IMR-90 (cell line): ENCODE results near the gene AP3D1. TPM values are rescaled to one million over a fixed set of nuclear protein-coding genes. Genes with fewer than 3 reads are reported as not detected.

Source experiments
- ATAC-seq: fragments of 200-7000 bp; cut with Tn5 transposase; 2 replicates; pipeline ENCODE4 v1.9.1; 2020; ENCODE audit warnings: low read depth, mild to moderate bottlenecking, moderate library complexity
- BruUV-seq: library from RNA; stranded (reverse); fragments of 400-500 nt; replicated peaks from 2 replicates; lab custom pipeline; 2021; lab: Mats Ljungman, UMichigan
- CTCF ChIA-PET: fragments of 300-600 bp; formaldehyde crosslinking; extraction: SDS; loops from one replicate; lab custom pipeline; 2021; ENCODE audit warnings: antibody characterized with exemption; lab: Yijun Ruan, JAX
- POLR2A ChIA-PET: fragments of 300-600 bp; sonication (Branson Sonifier 250); formaldehyde crosslinking; loops from one replicate; lab custom pipeline; 2022; ENCODE audit warnings: antibody characterized with exemption; ENCODE audit not compliant: unreplicated experiment; lab: Charles Lee
- DNase-seq: peaks from one replicate; pipeline ENCODE4 v3.0.0; 2013
- H2AFZ ChIP-seq: replicated peaks from 2 replicates; pipeline ENCODE3; 2013; ENCODE audit warnings: low read length, mild to moderate bottlenecking; ENCODE audit not compliant: poor library complexity
- H2AK5ac ChIP-seq: 2 replicates; pipeline ENCODE4 v1.6.1; 2013; ENCODE audit warnings: low read depth, low read length, inconsistent platforms
- H2AK9ac ChIP-seq: replicated peaks from 2 replicates; pipeline ENCODE3; 2013; ENCODE audit warnings: mild to moderate bottlenecking, low read depth, low read length, moderate library complexity; ENCODE audit not compliant: poor library complexity
- H2BK120ac ChIP-seq: 2 replicates; pipeline ENCODE4 v1.6.1; 2013; ENCODE audit warnings: low read depth, low read length, inconsistent platforms
- H2BK15ac ChIP-seq: 3 replicates; pipeline ENCODE4 v1.6.1; 2013; ENCODE audit warnings: low read depth, low read length, inconsistent platforms
- H2BK20ac ChIP-seq: 2 replicates; pipeline ENCODE4 v1.6.1; 2013; ENCODE audit warnings: low read depth, mild to moderate bottlenecking, inconsistent platforms, low read length, moderate library complexity
- H2BK5ac ChIP-seq: 2 replicates; pipeline ENCODE4 v1.6.1; 2013; ENCODE audit warnings: mild to moderate bottlenecking, low read depth, low read length, inconsistent platforms; ENCODE audit not compliant: poor library complexity, severe bottlenecking
- H3K14ac ChIP-seq: replicated peaks from 2 replicates; pipeline ENCODE4 v1.6.1; 2013; ENCODE audit warnings: low read depth, low read length, inconsistent platforms
- H3K18ac ChIP-seq: 2 replicates; pipeline ENCODE4 v1.6.1; 2013; ENCODE audit warnings: low read depth, low read length, control low read depth
- H3K23ac ChIP-seq: 2 replicates; pipeline ENCODE4 v1.6.1; 2013; ENCODE audit warnings: low read depth, low read length, inconsistent platforms
- H3K27ac ChIP-seq: 2 replicates; pipeline ENCODE4 v1.5.1; 2013; ENCODE audit warnings: mild to moderate bottlenecking, control low read depth, low read length; ENCODE audit not compliant: insufficient read depth
- H3K27me3 ChIP-seq: 2 replicates; pipeline ENCODE4 v1.6.1; 2013; ENCODE audit warnings: low read length; ENCODE audit not compliant: control insufficient read depth, insufficient read depth
- H3K36me3 ChIP-seq: 2 replicates; pipeline ENCODE4 v1.6.1; 2013; ENCODE audit warnings: low read length, mixed read lengths; ENCODE audit not compliant: control insufficient read depth, insufficient read depth
- H3K4ac ChIP-seq: 2 replicates; pipeline ENCODE4 v1.6.1; 2013; ENCODE audit warnings: low read depth, low read length, inconsistent platforms
- H3K4me1 ChIP-seq: 2 replicates; pipeline ENCODE4 v1.6.1; 2013; ENCODE audit warnings: low read length, mixed read lengths; ENCODE audit not compliant: control insufficient read depth, insufficient read depth
- H3K4me2 ChIP-seq: 2 replicates; pipeline ENCODE4 v1.6.1; 2013; ENCODE audit warnings: low read depth, mild to moderate bottlenecking, control low read depth, low read length, moderate library complexity
- H3K4me3 ChIP-seq: 2 replicates; pipeline ENCODE4 v1.5.1; 2013; ENCODE audit warnings: low read depth, mild to moderate bottlenecking, control low read depth, low read length, moderate library complexity; ENCODE audit not compliant: insufficient read depth
- H3K56ac ChIP-seq: 2 replicates; pipeline ENCODE4 v1.6.1; 2013; ENCODE audit warnings: low read length, inconsistent platforms; ENCODE audit not compliant: insufficient read depth; ENCODE audit errors: extremely low read depth
- H3K79me1 ChIP-seq, 2 experiments: 2 replicates each; pipeline ENCODE4 v1.6.1; 2013; ENCODE audit warnings: low read length in 2 of 2, inconsistent platforms in 1 of 2, low read depth in 1 of 2
- H3K9ac ChIP-seq: 2 replicates; pipeline ENCODE4 v1.6.1; 2013; ENCODE audit warnings: low read depth, low read length, control low read depth
- H3K9me1 ChIP-seq: 2 replicates; pipeline ENCODE4 v1.6.1; 2013; ENCODE audit warnings: low read length, inconsistent platforms; ENCODE audit not compliant: insufficient read depth
- H3K9me3 ChIP-seq: 2 replicates; pipeline ENCODE4 v1.6.1; 2013; ENCODE audit warnings: low read length; ENCODE audit not compliant: control insufficient read depth, insufficient read depth
- H4K20me1 ChIP-seq: 2 replicates; pipeline ENCODE4 v1.6.1; 2013; ENCODE audit warnings: low read length, inconsistent platforms; ENCODE audit not compliant: insufficient read depth
- H4K5ac ChIP-seq: 2 replicates; pipeline ENCODE4 v1.6.1; 2013; ENCODE audit warnings: mild to moderate bottlenecking, low read depth, low read length, control low read depth
- H4K8ac ChIP-seq, 2 experiments: 2 replicates each; pipeline ENCODE4 v1.6.1; 2013; ENCODE audit warnings: low read depth in 2 of 2, low read length in 2 of 2, control low read depth in 1 of 2, inconsistent platforms in 1 of 2
- H4K91ac ChIP-seq: 2 replicates; pipeline ENCODE4 v1.6.1; 2013; ENCODE audit warnings: low read depth, low read length, inconsistent platforms; ENCODE audit not compliant: insufficient read depth
- BHLHE40 ChIP-seq: fragments of 150-350 bp; IDR thresholded peaks from 2 replicates; pipeline ENCODE4 v1.6.1; 2016; ENCODE audit warnings: mild to moderate bottlenecking, low read depth, low read length
- CHD1 ChIP-seq: IDR thresholded peaks from 2 replicates; pipeline ENCODE4 v1.6.1; 2012; ENCODE audit warnings: low read depth, low read length, improper control_type of control experiment
- ELK1 ChIP-seq: fragments of 150-350 bp; IDR thresholded peaks from 2 replicates; pipeline ENCODE4 v1.6.1; 2016; ENCODE audit warnings: low read depth, mild to moderate bottlenecking, low read length, moderate library complexity, borderline replicate concordance
- MAZ ChIP-seq: IDR thresholded peaks from 2 replicates; pipeline ENCODE4 v1.6.1; 2012; ENCODE audit warnings: low read depth, mild to moderate bottlenecking, low read length, improper control_type of control experiment, moderate library complexity, borderline replicate concordance
- MXI1 ChIP-seq: IDR thresholded peaks from 2 replicates; pipeline ENCODE4 v1.6.1; 2012; ENCODE audit warnings: low read depth, mild to moderate bottlenecking, low read length, moderate library complexity, borderline replicate concordance
- NFE2L2 ChIP-seq: fragments of 150-350 bp; IDR thresholded peaks from 2 replicates; pipeline ENCODE4 v1.6.1; 2016; ENCODE audit warnings: low read depth, mild to moderate bottlenecking, low read length
- POLR2A ChIP-seq: IDR thresholded peaks from 2 replicates; pipeline ENCODE4 v1.6.1; 2012; ENCODE audit warnings: mild to moderate bottlenecking, low read depth, low read length
- RAD21 ChIP-seq: IDR thresholded peaks from 2 replicates; pipeline ENCODE4 v1.6.1; 2012; ENCODE audit warnings: low read length, improper control_type of control experiment
- RCOR1 ChIP-seq: IDR thresholded peaks from 2 replicates; pipeline ENCODE4 v1.6.1; 2012; ENCODE audit warnings: mild to moderate bottlenecking, low read length, improper control_type of control experiment; ENCODE audit not compliant: insufficient replicate concordance
- SMC3 ChIP-seq: fragments of 150-350 bp; IDR thresholded peaks from 2 replicates; pipeline ENCODE4 v1.6.1; 2016; ENCODE audit warnings: low read depth, mild to moderate bottlenecking, antibody characterized with exemption, low read length, moderate library complexity
- WGBS, 2 experiments: methylation state at CpG; one replicate each; pipeline versions ENCODE4 v1.1.5 to v1.1.7; 2013; ENCODE audit warnings: missing lambda C conversion rate in 2 of 2; ENCODE audit not compliant: insufficient read length in 1 of 2; ENCODE audit errors: extremely low coverage in 2 of 2; 5-methylcytosine and 5-hydroxymethylcytosine counted together
- dilution Hi-C: fragments of 300-500 bp; cut with HindIII; formaldehyde crosslinking; loops from one replicate; pipeline ENCODE4 v1.14.3; 2018; ENCODE audit warnings: low sequenced_read_pairs; ENCODE audit not compliant: unreplicated experiment
- in situ Hi-C: fragments of 300-500 bp; cut with MboI; formaldehyde crosslinking; loops from 3 replicates; pipeline ENCODE4 v1.14.3; 2019; ENCODE audit warnings: low sequenced_read_pairs, inconsistent platforms, mixed read lengths
- intact Hi-C: fragments of 100-400 bp; cut with micrococcal nuclease; formaldehyde crosslinking; loops from 2 replicates; pipeline ENCODE4 v1.10.0; 2022
- polyA plus RNA-seq, 3 experiments: library from polyadenylated mRNA; depleted of rRNA; stranded (reverse); fragments of >200 nt; gene quantifications; 2 replicates each; pipeline ENCODE4 v1.2.3, GENCODE V29; 2012; ENCODE audit warnings: low replicate concordance in 1 of 3
- total RNA-seq: library from RNA; depleted of rRNA; stranded (reverse); fragments of >200 nt; gene quantifications from 2 replicates; pipeline ENCODE4 v1.2.3, GENCODE V29; 2012

The AP3D1 gene
- total and polyA plus RNA-seq, 2 of the 4 experiments (the other 2 are of a cell fraction) = 75.3 to 129 TPM

- Histone ChIP-seq H3K23ac (no peak overlapping the region), H2AK9ac (no peak overlapping the region), H2AFZ (no peak overlapping the region), H3K4ac (no peak overlapping the region), H4K91ac (no peak overlapping the region), H3K14ac (no peak overlapping the region), H3K9ac (no peak overlapping the region), H3K9me1 (peaks cover 11% of the 10 kb centered on the region), H3K4me3 (no peak overlapping the region), H3K36me3 (peaks cover 52% of the 10 kb centered on the region), H2BK120ac (no peak overlapping the region), H4K20me1 (peaks cover 44% of the 10 kb centered on the region), H3K27me3 (no peaks in the 10 kb centered on the region), H3K79me1 (peaks cover 22 to 88% of the 10 kb centered on the region in 2 experiments), H4K8ac (no peak overlapping the region), H2BK20ac (no peak overlapping the region), H2BK15ac (no peak overlapping the region), H4K5ac (no peak overlapping the region), H3K18ac (no peak overlapping the region), H3K4me1 (peaks cover 2% of the 10 kb centered on the region; the same call in 1 of the 2 replicates), H3K4me2 (no peak overlapping the region), H2BK5ac (no peak overlapping the region), H3K9me3 (no peaks in the 10 kb centered on the region), H3K56ac (no peak overlapping the region), H3K27ac (no peak overlapping the region), H2AK5ac (no peak overlapping the region)
- 97% methylated on average over 23 of the region's 37 CpGs; no CpG with 5 or more reads in 1 of the 2 experiments for WGBS, 2 experiments
- TF ChIP-seq MXI1 (no peak), NFE2L2 (no peak), RCOR1 (no peak), ELK1 (no peak), BHLHE40 (no peak), CHD1 (no peak), SMC3 (no peak), RAD21 (no peak), POLR2A (no peak), MAZ (no peak)
- ChIA-PET POLR2A (no interaction called here), CTCF (no interaction called here)
- DNase-seq (no peak), ATAC-seq (no peak)
- BruUV-seq = no TSS peak
- dilution Hi-C loops (no loop called here), in situ Hi-C loops (no loop called here), intact Hi-C loops (no loop called here)
Observed at GRCh38 chr19:2199861-2200623, 48.7 kb upstream of the AP3D1 start.
